ENCODE data around the gene SLU7. TPM values are rescaled to one million over a fixed set of nuclear protein-coding genes. Genes with fewer than 3 reads are reported as not detected.

Gene SLU7
- total RNA-seq, 1 experiment from 2014 or later: 33.3 TPM

DNA sequence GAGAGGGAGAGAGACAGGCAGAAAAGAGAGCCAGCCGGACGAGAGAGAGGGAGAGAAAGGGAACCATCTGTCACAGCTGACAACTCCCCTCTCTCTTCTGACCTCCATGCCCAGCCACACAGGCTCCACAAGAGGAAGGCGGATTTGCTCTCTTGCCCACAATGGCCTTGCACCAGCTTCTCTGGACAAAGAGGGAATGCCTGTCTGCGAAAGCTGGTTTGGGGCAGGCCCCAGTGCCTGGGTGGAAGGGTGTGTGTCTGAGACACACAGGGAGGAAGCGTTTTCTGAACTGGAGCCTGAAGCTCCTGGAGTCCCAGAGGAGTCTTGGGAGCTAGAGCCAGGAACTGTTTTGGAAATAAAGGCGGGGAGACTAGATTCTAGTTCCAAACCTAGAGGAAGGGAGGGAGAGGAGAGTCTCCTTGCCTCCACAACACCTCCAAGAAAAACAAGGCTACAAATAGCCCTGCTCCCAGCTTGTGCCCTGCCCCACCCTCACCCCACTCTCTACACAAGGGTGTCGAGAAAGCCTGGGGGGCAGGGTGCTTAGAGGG is 60.9 kb downstream of the SLU7 start:
- no peak overlapping the region for H2BK120ac ChIP-seq (ENCODE audit: low read depth, low read length, poor library complexity, severe bottlenecking)
- H2BK20ac ChIP-seq (ENCODE audit: low read depth, low read length, poor library complexity, severe bottlenecking): no peak overlapping the region
- H3K9ac ChIP-seq (ENCODE audit: extremely low read depth, insufficient read length, low read length): no peak overlapping the region
- no peak overlapping the region for H3K18ac ChIP-seq (ENCODE audit: insufficient read length, low read depth, low read length)
- no peak overlapping the region for H3K56ac ChIP-seq (ENCODE audit: insufficient read length, low read depth, low read length)
- no peak for TF ChIP-seq CTCF (conservative IDR thresholded peaks at IDR 0.05)
- H4K8ac ChIP-seq (replicated peaks; ENCODE audit: insufficient read length, low read depth, low read length): no peak overlapping the region
- no peaks in the 10 kb centered on the region for H3K36me3 Mint-ChIP-seq (ENCODE audit: insufficient read depth in 1 of 3, low read depth in 3 of 3)
- no peaks in the 10 kb centered on the region for H3K9me3 Mint-ChIP-seq
- H3K4me1 ChIP-seq (ENCODE audit: insufficient read depth, low read length): 0 out of 2 replicates have a peak, but pooled peaks cover 2% of the 10 kb centered on the region
- H3K4me2 ChIP-seq (ENCODE audit: insufficient read depth, insufficient read length, low read length): no peak overlapping the region
- H3K4me3 Mint-ChIP-seq: no peak overlapping the region
- peaks cover 7 to 20% of the 10 kb centered on the region in 2 experiments for H3K4me1 Mint-ChIP-seq
- H4K91ac ChIP-seq (ENCODE audit: insufficient read length, low read depth, low read length): no peak overlapping the region
- no peak overlapping the region for H4K5ac ChIP-seq (ENCODE audit: insufficient read length, low read depth, low read length)
- peaks cover 3% of the 10 kb centered on the region for H3K27me3 Mint-ChIP-seq (ENCODE audit: low read depth)
- H3K27ac ChIP-seq (ENCODE audit: insufficient read length, low read depth, low read length): no peak overlapping the region
- no peak overlapping the region for H2BK12ac ChIP-seq (ENCODE audit: insufficient read length, low read depth, low read length)
- no CpG with 5 or more reads among the region's 7 CpGs for WGBS (ENCODE audit: extremely low coverage, insufficient read length, low lambda C conversion rate)
- no peak overlapping the region for H2BK15ac ChIP-seq (ENCODE audit: low read depth, low read length)
- no peak overlapping the region for H3K23ac ChIP-seq (ENCODE audit: insufficient read length, low read depth, low read length)
- H2AK5ac ChIP-seq (ENCODE audit: insufficient read length, low read length): no peak overlapping the region
- H3K14ac ChIP-seq (ENCODE audit: insufficient read depth, low read length): no peak overlapping the region
- no peaks in the 10 kb centered on the region for H3K23me2 ChIP-seq (ENCODE audit: insufficient read length, low read depth, low read length, poor library complexity, severe bottlenecking)
- no peaks in the 10 kb centered on the region for H3K79me2 ChIP-seq (ENCODE audit: insufficient read depth, low read length)
- H3K4ac ChIP-seq (ENCODE audit: low read depth, low read length): no peak overlapping the region
- no peaks in the 10 kb centered on the region for H4K20me1 ChIP-seq (ENCODE audit: control insufficient read depth, insufficient read depth, insufficient read length)
- H2AFZ ChIP-seq (ENCODE audit: low read length): no peak overlapping the region
- H2BK5ac ChIP-seq (ENCODE audit: insufficient read length, low read length): no peak overlapping the region
- H3K27me3 ChIP-seq (ENCODE audit: insufficient read depth, low read length): no peaks in the 10 kb centered on the region
- no peaks in the 10 kb centered on the region for H3K79me1 ChIP-seq (ENCODE audit: insufficient read depth, low read depth, low read length, poor library complexity, severe bottlenecking)
- no peak overlapping the region for H3T11ph ChIP-seq (ENCODE audit: low read length)
- no peaks in the 10 kb centered on the region for H3K9me3 ChIP-seq (ENCODE audit: control insufficient read depth, low read depth, low read length)
- no peak for DNase-seq
- no peak overlapping the region for H3K27ac Mint-ChIP-seq

Measured in H9 (cell line).